IPS-15b (cell line): ENCODE data around the gene SLC4A2.

Experiments used
- H3K27me3 ChIP-seq: one replicate; pipeline ENCODE4 v1.6.1; 2013; ENCODE audit warnings: low read length; ENCODE audit not compliant: control insufficient read depth, insufficient read depth
- H3K36me3 ChIP-seq: one replicate; pipeline ENCODE4 v1.6.1; 2013; ENCODE audit warnings: low read length; ENCODE audit not compliant: control insufficient read depth, insufficient read depth
- H3K4me1 ChIP-seq: one replicate; pipeline ENCODE4 v1.6.1; 2013; ENCODE audit warnings: mild to moderate bottlenecking, low read length; ENCODE audit not compliant: control insufficient read depth, insufficient read depth
- H3K4me3 ChIP-seq: one replicate; pipeline ENCODE4 v1.5.1; 2013; ENCODE audit warnings: low read depth, low read length
- H3K9ac ChIP-seq: one replicate; pipeline ENCODE4 v1.6.1; 2013; ENCODE audit warnings: low read depth, mild to moderate bottlenecking, low read length
- H3K9me3 ChIP-seq: one replicate; pipeline ENCODE4 v1.6.1; 2013; ENCODE audit warnings: mild to moderate bottlenecking, low read length; ENCODE audit not compliant: control insufficient read depth, insufficient read depth

Gene SLC4A2

GRCh38 chr7:151015967-151016366, 43.4 kb upstream of the SLC4A2 start:
- Histone ChIP-seq H3K4me3 (no peak overlapping the region), H3K36me3 (no peaks in the 10 kb centered on the region), H3K27me3 (peaks cover 61% of the 10 kb centered on the region), H3K9me3 (no peaks in the 10 kb centered on the region), H3K9ac (no peak overlapping the region), H3K4me1 (peaks cover 4% of the 10 kb centered on the region)

DNA sequence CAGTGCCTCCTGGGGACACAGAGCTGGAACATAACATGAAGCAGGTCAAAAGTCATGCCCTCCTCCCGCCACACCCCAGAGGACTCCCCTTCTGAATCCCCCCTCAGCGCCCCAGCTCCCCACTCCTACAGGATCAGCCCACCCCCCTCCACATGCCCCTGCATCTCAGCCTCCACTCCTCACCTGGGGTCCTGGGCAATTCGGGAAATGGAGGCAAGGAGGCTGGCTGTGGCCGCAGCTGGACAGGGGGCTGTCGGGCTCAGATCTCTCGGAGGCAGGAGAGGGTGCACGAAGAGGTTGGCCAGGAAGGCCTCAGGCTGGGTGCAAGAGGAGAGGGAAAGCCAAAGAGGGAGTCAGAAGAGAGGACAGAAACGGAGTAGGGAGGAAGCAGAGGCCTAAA, 42.9 kb upstream of the SLC4A2 start:
- no peak overlapping the region for H3K9ac ChIP-seq
- no peaks in the 10 kb centered on the region for H3K36me3 ChIP-seq
- H3K4me3 ChIP-seq: no peak overlapping the region
- H3K4me1 ChIP-seq: peaks cover 4% of the 10 kb centered on the region
- H3K27me3 ChIP-seq: peaks cover 61% of the 10 kb centered on the region
- H3K9me3 ChIP-seq: no peaks in the 10 kb centered on the region

DNA sequence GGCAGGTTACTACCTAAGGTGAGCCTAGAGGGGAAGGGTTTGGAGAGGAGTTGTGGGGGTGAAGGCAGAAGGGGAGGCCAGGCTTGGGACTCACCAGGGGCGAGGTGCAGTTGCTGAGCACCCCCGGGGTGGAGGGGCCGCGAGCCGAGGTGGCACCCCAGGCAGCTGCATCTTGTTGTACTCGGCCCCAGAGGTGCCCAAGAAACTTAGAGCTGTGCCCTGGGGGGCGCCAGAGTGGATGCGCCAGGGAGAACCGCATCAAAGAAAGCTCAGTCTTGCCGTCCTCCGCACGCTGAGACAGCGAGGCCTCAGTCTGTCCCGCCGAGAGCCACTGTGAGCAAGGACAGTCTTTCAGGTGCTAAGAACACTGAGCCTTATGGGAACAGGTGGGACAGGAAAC, 42.4 kb upstream of the SLC4A2 start:
- no peak overlapping the region for H3K4me3 ChIP-seq
- no peak overlapping the region for H3K9ac ChIP-seq
- peaks cover 61% of the 10 kb centered on the region for H3K27me3 ChIP-seq
- peaks cover 4% of the 10 kb centered on the region for H3K4me1 ChIP-seq
- no peaks in the 10 kb centered on the region for H3K36me3 ChIP-seq
- no peaks in the 10 kb centered on the region for H3K9me3 ChIP-seq

- Histone ChIP-seq H3K27me3 (peaks cover 59% of the 10 kb centered on the region), H3K9me3 (no peaks in the 10 kb centered on the region), H3K4me1 (peaks cover 1% of the 10 kb centered on the region), H3K4me3 (peak overlapping the region; percentile 41), H3K9ac (no peak overlapping the region), H3K36me3 (no peaks in the 10 kb centered on the region)
These were observed 41.9 kb upstream of the SLC4A2 start for GRCh38 chr7:151017370-151017952.

GRCh38 chr7:151017953-151018420, 41.4 kb upstream of the SLC4A2 start:
- no peak overlapping the region for H3K9ac ChIP-seq
- H3K9me3 ChIP-seq: no peaks in the 10 kb centered on the region
- no peaks in the 10 kb centered on the region for H3K4me1 ChIP-seq
- H3K36me3 ChIP-seq: no peaks in the 10 kb centered on the region
- peaks cover 57% of the 10 kb centered on the region for H3K27me3 ChIP-seq
- H3K4me3 ChIP-seq: peak overlapping the region; percentile 41

DNA sequence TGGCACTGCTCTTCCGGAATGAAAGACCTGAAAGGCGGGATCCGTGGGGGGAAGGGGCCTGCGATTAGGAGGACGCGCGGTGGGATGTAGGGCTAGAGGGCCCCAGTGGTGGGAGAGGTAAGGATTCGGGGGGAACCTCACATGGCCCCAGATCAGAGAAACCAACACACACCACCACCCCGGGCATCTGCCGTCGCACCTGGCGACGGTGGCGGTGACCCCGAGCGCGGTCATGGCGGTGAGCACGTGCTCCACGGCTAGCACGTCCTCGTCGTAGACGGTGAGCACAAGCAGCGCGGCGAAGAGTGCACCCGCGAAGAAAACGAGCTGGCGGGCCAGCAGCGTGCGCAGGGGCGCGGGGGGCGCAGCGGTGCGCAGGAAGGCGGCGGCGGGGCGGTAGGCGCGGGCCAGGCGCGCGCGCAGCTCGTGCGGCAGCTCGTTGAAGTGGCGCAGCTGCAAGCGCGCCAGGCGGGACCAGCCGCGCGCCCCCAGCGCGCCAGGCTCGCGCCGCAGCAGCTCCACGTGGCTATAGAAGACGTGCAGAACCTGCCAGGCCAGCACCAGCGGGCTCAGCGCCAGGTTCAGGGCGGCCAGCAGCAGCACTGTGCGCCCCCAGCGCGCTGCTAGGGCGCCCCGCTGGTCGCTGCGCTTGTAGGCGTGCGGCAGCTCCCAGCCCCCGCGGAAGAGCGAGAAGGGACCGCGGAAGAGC, 40.8 kb upstream of the SLC4A2 start:
- Histone ChIP-seq H3K36me3 (no peaks in the 10 kb centered on the region), H3K4me3 (peak overlapping the region; percentile 41), H3K4me1 (no peaks in the 10 kb centered on the region), H3K9me3 (no peaks in the 10 kb centered on the region), H3K27me3 (peaks cover 59% of the 10 kb centered on the region), H3K9ac (no peak overlapping the region)

DNA sequence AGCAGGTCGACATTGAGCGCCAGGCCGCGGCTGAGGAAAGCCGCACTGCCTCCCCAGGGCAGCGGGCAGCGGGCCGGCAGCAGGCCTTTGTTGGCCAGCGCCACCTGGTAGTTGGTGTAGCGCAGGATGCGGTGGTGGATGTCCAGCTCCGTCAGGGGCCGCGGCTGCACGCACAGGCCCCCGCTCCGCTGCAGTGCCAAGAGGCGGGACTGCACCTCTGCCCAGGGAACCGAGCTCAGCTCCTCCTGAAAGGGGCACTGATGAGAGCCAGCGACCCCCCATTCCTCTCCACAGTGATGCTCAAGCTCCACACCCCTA, 40.3 kb upstream of the SLC4A2 start:
- Histone ChIP-seq H3K27me3 (peaks cover 58% of the 10 kb centered on the region), H3K4me3 (peak overlapping the region; percentile 22), H3K9ac (no peak overlapping the region), H3K9me3 (no peaks in the 10 kb centered on the region), H3K36me3 (no peaks in the 10 kb centered on the region), H3K4me1 (no peaks in the 10 kb centered on the region)

GRCh38 chr7:151020231-151020630, 39.2 kb upstream of the SLC4A2 start:
- Histone ChIP-seq H3K4me1 (no peaks in the 10 kb centered on the region), H3K4me3 (no peak overlapping the region), H3K9me3 (no peaks in the 10 kb centered on the region), H3K9ac (no peak overlapping the region), H3K27me3 (peaks cover 50% of the 10 kb centered on the region), H3K36me3 (no peaks in the 10 kb centered on the region)

DNA sequence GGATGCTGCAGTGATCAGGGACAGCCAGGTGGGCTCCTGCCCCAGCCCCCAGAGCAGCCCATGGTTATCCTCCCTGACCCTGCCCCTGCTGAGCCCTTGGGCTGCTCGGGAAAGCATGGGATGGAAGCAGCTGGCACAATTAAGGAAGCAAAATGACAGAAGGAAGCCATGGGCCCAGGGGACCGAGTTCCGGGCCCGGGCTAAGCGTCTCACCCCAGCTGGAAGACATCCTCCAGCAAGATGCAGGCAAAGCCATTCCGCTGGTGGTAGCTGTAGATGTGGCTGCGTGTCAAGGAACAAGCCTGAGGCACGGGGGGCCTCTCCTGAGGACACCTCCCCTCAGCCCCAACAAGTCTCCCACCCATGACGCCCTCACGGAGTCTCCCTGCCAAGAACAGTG, 36.2 kb upstream of the SLC4A2 start:
- Histone ChIP-seq H3K4me1 (peaks cover 10% of the 10 kb centered on the region), H3K9ac (no peak overlapping the region), H3K27me3 (peaks cover 39% of the 10 kb centered on the region), H3K9me3 (no peaks in the 10 kb centered on the region), H3K36me3 (no peaks in the 10 kb centered on the region), H3K4me3 (no peak overlapping the region)

DNA sequence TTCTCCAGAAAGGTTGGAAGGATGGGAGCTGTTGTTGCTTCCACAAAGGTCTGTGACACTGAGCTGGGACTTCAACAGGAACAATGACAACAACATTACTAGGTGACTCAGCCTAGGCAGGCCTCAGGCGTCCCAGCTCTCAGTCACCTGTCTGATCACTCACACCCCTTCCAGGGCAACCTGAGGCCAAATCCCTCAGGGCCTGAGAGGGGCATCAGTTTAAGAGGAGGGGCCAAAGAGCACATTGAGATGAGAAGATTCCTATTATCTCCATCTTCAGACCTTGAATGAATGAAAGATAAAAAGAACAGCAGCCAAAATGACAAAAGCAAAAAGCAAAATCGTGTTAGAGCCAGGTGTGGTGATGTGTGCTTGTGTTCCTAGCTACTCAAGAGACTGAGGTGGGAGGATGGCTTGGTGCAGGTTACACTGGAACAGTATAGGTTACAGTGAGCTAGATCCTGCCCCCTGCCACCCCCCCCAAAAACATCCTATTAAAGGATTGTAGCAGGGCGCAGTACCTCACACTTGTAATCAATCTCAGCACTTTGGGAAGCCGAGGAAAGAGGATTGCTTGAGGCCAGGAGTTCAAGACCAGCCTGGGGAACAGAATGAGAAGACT, 34.8 kb upstream of the SLC4A2 start, which contains the start of gene ATG9B:
ATG9B (minus strand) TSS at position 60 of the 622 bp plus-strand sequence. CDS start 71 bp downstream, outside the sequence.
- peaks cover 10% of the 10 kb centered on the region for H3K4me1 ChIP-seq
- H3K4me3 ChIP-seq: no peak within 1 kb of the TSS
- H3K27me3 ChIP-seq: peaks cover 26% of the 10 kb centered on the region
- H3K36me3 ChIP-seq: no peaks in the 10 kb centered on the region
- no peak within 1 kb of the TSS for H3K9ac ChIP-seq
- no peaks in the 10 kb centered on the region for H3K9me3 ChIP-seq

DNA sequence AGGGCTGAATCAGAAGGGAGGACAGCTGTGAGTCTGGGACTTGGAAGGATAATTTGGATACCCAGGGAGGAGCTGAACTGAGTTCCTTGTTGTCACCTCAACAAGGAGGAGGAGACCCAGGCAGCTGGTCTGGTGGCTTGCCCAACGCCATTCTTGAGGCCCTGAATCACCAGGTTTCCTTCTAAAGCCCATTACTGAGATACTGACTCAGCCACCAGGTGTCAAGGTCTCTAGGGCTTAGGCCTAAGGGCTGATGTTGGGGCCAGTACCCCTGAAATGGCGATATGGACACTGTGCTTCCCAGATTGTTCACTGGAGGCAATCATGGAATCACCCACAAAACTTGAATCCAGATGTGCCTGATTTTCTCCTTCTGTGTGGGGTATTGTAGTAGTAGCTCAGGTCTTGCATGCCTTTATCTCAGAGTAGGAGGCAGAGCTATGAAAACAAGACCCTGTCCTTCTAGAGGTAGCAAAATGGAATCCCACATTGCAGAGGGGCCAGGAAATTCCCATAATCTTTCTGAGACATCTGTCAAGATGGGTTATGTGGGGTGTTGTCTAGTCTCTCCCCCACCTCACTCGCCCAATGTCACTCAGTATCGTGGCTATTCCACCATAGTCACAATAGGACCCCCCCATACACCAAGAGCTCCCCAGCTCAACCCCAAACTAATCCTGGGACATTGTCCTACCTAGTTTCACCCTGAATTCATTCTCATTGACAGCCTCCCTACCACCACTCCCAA, 33.3 kb upstream of the SLC4A2 start:
- Histone ChIP-seq H3K4me1 (peaks cover 10% of the 10 kb centered on the region), H3K9me3 (no peaks in the 10 kb centered on the region), H3K9ac (no peak overlapping the region), H3K36me3 (no peaks in the 10 kb centered on the region), H3K27me3 (peaks cover 12% of the 10 kb centered on the region), H3K4me3 (no peak overlapping the region)
